ENCODE measurements around the gene DLX5. TPM values are rescaled to one million over a fixed set of nuclear protein-coding genes. Genes with fewer than 3 reads are reported as not detected.

DLX5 gene
- total and polyA plus RNA-seq, 2 of the 4 experiments (the other 2 are of a cell fraction) = not detected

DNA sequence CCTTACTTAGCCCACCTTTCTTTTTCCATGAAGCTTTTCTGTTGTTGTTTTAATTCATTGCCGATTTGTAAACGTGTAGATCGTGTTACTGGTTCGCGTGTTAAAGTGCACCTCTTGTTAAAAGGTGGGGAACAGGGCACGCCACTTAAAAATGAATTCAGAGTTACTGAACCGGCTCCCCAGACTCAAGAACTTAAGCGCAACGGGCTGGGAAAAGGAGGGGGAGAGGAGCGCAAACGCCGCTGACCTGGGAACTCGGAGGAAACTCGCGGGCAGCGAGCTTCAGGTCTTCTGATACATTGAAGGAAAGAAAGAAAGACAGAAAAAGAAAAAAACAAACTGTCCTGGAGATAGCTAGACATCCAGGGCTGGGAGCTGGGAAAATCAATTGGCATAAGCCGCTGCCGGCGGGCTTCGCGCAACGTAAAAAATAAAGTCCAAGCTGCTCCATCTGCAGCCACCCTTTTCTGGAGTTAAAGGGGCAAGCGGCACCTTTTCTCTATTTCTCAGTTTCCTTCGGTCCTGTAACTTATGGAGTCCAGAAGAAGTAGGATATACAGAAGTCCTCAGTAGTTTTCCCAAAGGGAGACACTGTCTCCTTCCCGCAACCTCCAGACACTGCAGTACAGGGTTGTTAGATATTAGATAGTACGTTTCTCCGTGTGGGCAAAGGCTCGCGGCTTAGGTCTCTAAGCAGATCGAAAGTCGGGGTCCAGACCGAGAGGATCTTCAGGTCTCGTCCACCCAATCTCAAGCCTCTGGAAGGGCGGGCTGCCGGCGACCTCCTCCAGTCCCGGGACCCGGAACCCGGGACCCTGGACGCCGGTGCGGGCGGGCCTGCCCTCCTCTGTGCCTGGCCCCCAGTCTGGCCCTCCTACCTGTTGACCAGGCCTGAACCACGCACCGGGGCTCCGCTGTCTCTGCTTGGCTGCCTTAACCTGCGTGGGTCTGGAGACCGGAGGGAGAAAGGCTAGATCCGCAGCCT, 21.1 kb downstream of the DLX5 start:
- Histone ChIP-seq H3K9me3 (ENCODE audit: control insufficient read depth, insufficient read depth, low read length) (peaks cover 3% of the 10 kb centered on the region; the same call in 1 of the 2 replicates), H2AK5ac (ENCODE audit: low read depth, low read length) (no peak overlapping the region), H3K9ac (ENCODE audit: low read depth, low read length) (no peak overlapping the region), H3K4me1 (ENCODE audit: control insufficient read depth, insufficient read depth, low read length) (no peaks in the 10 kb centered on the region), H3K56ac (ENCODE audit: extremely low read depth, insufficient read depth, low read length) (no peak overlapping the region), H2AK9ac (replicated peaks; ENCODE audit: low read depth, low read length, poor library complexity) (no peak overlapping the region), H3K4me3 (ENCODE audit: insufficient read depth, low read depth, low read length) (no peak overlapping the region), H2BK120ac (ENCODE audit: low read depth, low read length) (no peak overlapping the region), H4K91ac (ENCODE audit: insufficient read depth, low read depth, low read length) (no peak overlapping the region), H2BK15ac (ENCODE audit: low read depth, low read length) (no peak overlapping the region), H3K4me2 (ENCODE audit: low read depth, low read length) (no peak overlapping the region), H3K36me3 (ENCODE audit: control insufficient read depth, insufficient read depth, low read length) (no peaks in the 10 kb centered on the region), H4K5ac (ENCODE audit: low read depth, low read length) (no peak overlapping the region), H3K79me1 (ENCODE audit: low read depth in 1 of 2, low read length in 2 of 2) (no peaks in the 10 kb centered on the region), H3K23ac (ENCODE audit: low read depth, low read length) (no peak overlapping the region), H4K8ac (ENCODE audit: low read depth in 2 of 2, low read length in 2 of 2) (no peak overlapping the region), H4K20me1 (ENCODE audit: insufficient read depth, low read length) (no peaks in the 10 kb centered on the region), H2AFZ (replicated peaks; ENCODE audit: low read length, poor library complexity) (no peak overlapping the region), H3K18ac (ENCODE audit: low read depth, low read length) (no peak overlapping the region), H2BK20ac (ENCODE audit: low read depth, low read length) (no peak overlapping the region), H2BK5ac (ENCODE audit: low read depth, low read length, poor library complexity, severe bottlenecking) (no peak overlapping the region), H3K27ac (ENCODE audit: insufficient read depth, low read length) (no peak overlapping the region), H3K4ac (ENCODE audit: low read depth, low read length) (no peak overlapping the region), H3K27me3 (ENCODE audit: control insufficient read depth, insufficient read depth, low read length) (peaks cover 80% of the 10 kb centered on the region), H3K14ac (replicated peaks; ENCODE audit: low read depth, low read length) (no peak overlapping the region), H3K9me1 (ENCODE audit: insufficient read depth, low read length) (no peaks in the 10 kb centered on the region)
- TF ChIP-seq BHLHE40 (IDR thresholded peaks at IDR 0.05; ENCODE audit: low read depth, low read length) = no peak
- TF ChIP-seq, protein P1, sequence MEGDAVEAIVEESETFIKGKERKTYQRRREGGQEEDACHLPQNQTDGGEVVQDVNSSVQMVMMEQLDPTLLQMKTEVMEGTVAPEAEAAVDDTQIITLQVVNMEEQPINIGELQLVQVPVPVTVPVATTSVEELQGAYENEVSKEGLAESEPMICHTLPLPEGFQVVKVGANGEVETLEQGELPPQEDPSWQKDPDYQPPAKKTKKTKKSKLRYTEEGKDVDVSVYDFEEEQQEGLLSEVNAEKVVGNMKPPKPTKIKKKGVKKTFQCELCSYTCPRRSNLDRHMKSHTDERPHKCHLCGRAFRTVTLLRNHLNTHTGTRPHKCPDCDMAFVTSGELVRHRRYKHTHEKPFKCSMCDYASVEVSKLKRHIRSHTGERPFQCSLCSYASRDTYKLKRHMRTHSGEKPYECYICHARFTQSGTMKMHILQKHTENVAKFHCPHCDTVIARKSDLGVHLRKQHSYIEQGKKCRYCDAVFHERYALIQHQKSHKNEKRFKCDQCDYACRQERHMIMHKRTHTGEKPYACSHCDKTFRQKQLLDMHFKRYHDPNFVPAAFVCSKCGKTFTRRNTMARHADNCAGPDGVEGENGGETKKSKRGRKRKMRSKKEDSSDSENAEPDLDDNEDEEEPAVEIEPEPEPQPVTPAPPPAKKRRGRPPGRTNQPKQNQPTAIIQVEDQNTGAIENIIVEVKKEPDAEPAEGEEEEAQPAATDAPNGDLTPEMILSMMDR (conservative IDR thresholded peaks at IDR 0.05; ENCODE audit: low read depth, low read length) = no peak
- TF ChIP-seq, protein P2, sequence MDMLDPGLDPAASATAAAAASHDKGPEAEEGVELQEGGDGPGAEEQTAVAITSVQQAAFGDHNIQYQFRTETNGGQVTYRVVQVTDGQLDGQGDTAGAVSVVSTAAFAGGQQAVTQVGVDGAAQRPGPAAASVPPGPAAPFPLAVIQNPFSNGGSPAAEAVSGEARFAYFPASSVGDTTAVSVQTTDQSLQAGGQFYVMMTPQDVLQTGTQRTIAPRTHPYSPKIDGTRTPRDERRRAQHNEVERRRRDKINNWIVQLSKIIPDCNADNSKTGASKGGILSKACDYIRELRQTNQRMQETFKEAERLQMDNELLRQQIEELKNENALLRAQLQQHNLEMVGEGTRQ (IDR thresholded peaks at IDR 0.05; ENCODE audit: low read depth, low read length) = no peak
- TF ChIP-seq CEBPB (IDR thresholded peaks at IDR 0.05; ENCODE audit: low read depth, low read length) = no peak
- TF ChIP-seq POLR2A (IDR thresholded peaks at IDR 0.05; ENCODE audit: low read depth, low read length) = no peak
- no peak for TF ChIP-seq NFE2L2 (IDR thresholded peaks at IDR 0.05; ENCODE audit: low read depth, low read length)
- DNase-seq = no peak
- CTCF ChIA-PET = no interaction called here
- no peak for ATAC-seq (ENCODE audit: low read depth)
- intact Hi-C loops (cut with micrococcal nuclease) (no loop called here), dilution Hi-C loops (cut with HindIII; ENCODE audit: low sequenced_read_pairs, unreplicated experiment) (no loop called here), in situ Hi-C loops (cut with MboI; ENCODE audit: low sequenced_read_pairs) (no loop called here)
- POLR2A ChIA-PET (ENCODE audit: unreplicated experiment) = no interaction called here
- 1% methylated on average over 17 of the region's 49 CpGs; no CpG with 5 or more reads in 1 of the 2 experiments for WGBS, 2 experiments (ENCODE audit: extremely low coverage in 2 of 2, insufficient read length in 1 of 2)
- BruUV-seq (replicated peaks) = no TSS peak

Data from IMR-90 (cell line).